HepG2 (cell line): ENCODE measurements around the gene ZNF48. TPM values are rescaled to one million over a fixed set of nuclear protein-coding genes. Genes with fewer than 3 reads are reported as not detected.

Source experiments
- ATF3 ChIP-seq: sonication (generic); formaldehyde crosslinking; IDR thresholded peaks from 2 replicates; pipeline ENCODE4 v1.4.0; 2020; ENCODE audit warnings: missing genetic modification reagents
- EEA1 ChIP-seq: sonication (generic); formaldehyde crosslinking; IDR thresholded peaks from 2 replicates; pipeline ENCODE4 v1.5.1; 2020; ENCODE audit warnings: mild to moderate bottlenecking, missing genetic modification reagents, borderline replicate concordance
- RXRA ChIP-seq: sonication (generic); formaldehyde crosslinking; IDR thresholded peaks from 2 replicates; pipeline ENCODE4 v1.5.1; 2020; ENCODE audit warnings: missing genetic modification reagents
- ZBTB38 ChIP-seq: sonication (generic); formaldehyde crosslinking; IDR thresholded peaks from 2 replicates; pipeline ENCODE4 v1.5.1; 2020; ENCODE audit warnings: mild to moderate bottlenecking, missing genetic modification reagents
- ZC3H13 ChIP-seq: sonication (generic); formaldehyde crosslinking; IDR thresholded peaks from 2 replicates; pipeline ENCODE4 v1.8.1; 2023; ENCODE audit warnings: mild to moderate bottlenecking, missing genetic modification reagents, moderate library complexity
- ZNF44 ChIP-seq: sonication (generic); formaldehyde crosslinking; IDR thresholded peaks from 2 replicates; pipeline ENCODE4 v1.5.1; 2020; ENCODE audit warnings: mild to moderate bottlenecking, missing genetic modification reagents
- ZNF75D ChIP-seq: sonication (generic); formaldehyde crosslinking; IDR thresholded peaks from 2 replicates; pipeline ENCODE4 v1.8.1; 2023; ENCODE audit warnings: missing genetic modification reagents, mild to moderate bottlenecking, borderline replicate concordance
- polyA plus RNA-seq, 8 experiments: library from polyadenylated mRNA; depleted of rRNA in 3 of 8; stranded (reverse) in 7 of 8; unstranded in 1 of 8; fragments of >200 nt; fragmentation: Illumina TruSeq in 4 of 8; extraction: Trizol in 4 of 8; gene quantifications; 2 replicates each; pipeline versions ENCODE4 v1.2.1 to v1.2.3, GENCODE V29; 2011 to 2016; ENCODE audit warnings: low read depth in 4 of 8, missing spikeins in 1 of 8, mixed read lengths in 1 of 8; ENCODE audit not compliant: insufficient read depth in 1 of 8
- total RNA-seq, 5 experiments: library from RNA; depleted of rRNA; stranded (reverse); fragments of >200 nt; fragmentation: Illumina TruSeq; extraction: Trizol; gene quantifications; 2 replicates each; pipeline ENCODE4 v1.2.3, GENCODE V29; 2016; ENCODE audit warnings: low read depth in 1 of 5
- TF ChIP-seq, protein P1 (sequence below): sonication (generic); formaldehyde crosslinking; IDR thresholded peaks from 2 replicates; pipeline ENCODE4 v1.4.0; 2020; ENCODE audit warnings: mild to moderate bottlenecking, missing genetic modification reagents
- TF ChIP-seq, protein P2 (sequence below): sonication (generic); formaldehyde crosslinking; IDR thresholded peaks from 2 replicates; pipeline ENCODE4 v1.5.0; 2020; ENCODE audit warnings: missing genetic modification reagents
- TF ChIP-seq, protein P3 (sequence below): sonication (generic); formaldehyde crosslinking; IDR thresholded peaks from 2 replicates; pipeline ENCODE4 v1.5.0; 2020; ENCODE audit warnings: mild to moderate bottlenecking, missing genetic modification reagents, borderline replicate concordance

Gene ZNF48
- total and polyA plus RNA-seq, 2 of the 13 experiments (the other 11 are each of a cell fraction or from before 2014, with no cell fraction given) = 9.9 to 12.3 TPM

- TF ChIP-seq, protein P1, sequence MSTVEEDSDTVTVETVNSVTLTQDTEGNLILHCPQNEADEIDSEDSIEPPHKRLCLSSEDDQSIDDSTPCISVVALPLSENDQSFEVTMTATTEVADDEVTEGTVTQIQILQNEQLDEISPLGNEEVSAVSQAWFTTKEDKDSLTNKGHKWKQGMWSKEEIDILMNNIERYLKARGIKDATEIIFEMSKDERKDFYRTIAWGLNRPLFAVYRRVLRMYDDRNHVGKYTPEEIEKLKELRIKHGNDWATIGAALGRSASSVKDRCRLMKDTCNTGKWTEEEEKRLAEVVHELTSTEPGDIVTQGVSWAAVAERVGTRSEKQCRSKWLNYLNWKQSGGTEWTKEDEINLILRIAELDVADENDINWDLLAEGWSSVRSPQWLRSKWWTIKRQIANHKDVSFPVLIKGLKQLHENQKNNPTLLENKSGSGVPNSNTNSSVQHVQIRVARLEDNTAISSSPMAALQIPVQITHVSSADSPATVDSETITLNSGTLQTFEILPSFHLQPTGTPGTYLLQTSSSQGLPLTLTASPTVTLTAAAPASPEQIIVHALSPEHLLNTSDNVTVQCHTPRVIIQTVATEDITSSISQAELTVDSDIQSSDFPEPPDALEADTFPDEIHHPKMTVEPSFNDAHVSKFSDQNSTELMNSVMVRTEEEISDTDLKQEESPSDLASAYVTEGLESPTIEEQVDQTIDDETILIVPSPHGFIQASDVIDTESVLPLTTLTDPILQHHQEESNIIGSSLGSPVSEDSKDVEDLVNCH (CRISPR knock-in tag) = no peak
- TF ChIP-seq RXRA (CRISPR knock-in tag) (0 out of 2 replicates have a peak, but pooled peaks have one; percentile 31), ZC3H13 (CRISPR knock-in tag) (peak; percentile 46; the same call in 1 of the 2 replicates), EEA1 (CRISPR knock-in tag) (no peak), ZBTB38 (CRISPR knock-in tag) (peak; percentile 63; the same call in 1 of the 2 replicates), ZNF75D (CRISPR knock-in tag) (no peak), ZNF44 (no peak), ATF3 (CRISPR knock-in tag) (no peak)
- TF ChIP-seq, protein P2, sequence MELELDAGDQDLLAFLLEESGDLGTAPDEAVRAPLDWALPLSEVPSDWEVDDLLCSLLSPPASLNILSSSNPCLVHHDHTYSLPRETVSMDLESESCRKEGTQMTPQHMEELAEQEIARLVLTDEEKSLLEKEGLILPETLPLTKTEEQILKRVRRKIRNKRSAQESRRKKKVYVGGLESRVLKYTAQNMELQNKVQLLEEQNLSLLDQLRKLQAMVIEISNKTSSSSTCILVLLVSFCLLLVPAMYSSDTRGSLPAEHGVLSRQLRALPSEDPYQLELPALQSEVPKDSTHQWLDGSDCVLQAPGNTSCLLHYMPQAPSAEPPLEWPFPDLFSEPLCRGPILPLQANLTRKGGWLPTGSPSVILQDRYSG (CRISPR knock-in tag) = no peak
- TF ChIP-seq, protein P3, sequence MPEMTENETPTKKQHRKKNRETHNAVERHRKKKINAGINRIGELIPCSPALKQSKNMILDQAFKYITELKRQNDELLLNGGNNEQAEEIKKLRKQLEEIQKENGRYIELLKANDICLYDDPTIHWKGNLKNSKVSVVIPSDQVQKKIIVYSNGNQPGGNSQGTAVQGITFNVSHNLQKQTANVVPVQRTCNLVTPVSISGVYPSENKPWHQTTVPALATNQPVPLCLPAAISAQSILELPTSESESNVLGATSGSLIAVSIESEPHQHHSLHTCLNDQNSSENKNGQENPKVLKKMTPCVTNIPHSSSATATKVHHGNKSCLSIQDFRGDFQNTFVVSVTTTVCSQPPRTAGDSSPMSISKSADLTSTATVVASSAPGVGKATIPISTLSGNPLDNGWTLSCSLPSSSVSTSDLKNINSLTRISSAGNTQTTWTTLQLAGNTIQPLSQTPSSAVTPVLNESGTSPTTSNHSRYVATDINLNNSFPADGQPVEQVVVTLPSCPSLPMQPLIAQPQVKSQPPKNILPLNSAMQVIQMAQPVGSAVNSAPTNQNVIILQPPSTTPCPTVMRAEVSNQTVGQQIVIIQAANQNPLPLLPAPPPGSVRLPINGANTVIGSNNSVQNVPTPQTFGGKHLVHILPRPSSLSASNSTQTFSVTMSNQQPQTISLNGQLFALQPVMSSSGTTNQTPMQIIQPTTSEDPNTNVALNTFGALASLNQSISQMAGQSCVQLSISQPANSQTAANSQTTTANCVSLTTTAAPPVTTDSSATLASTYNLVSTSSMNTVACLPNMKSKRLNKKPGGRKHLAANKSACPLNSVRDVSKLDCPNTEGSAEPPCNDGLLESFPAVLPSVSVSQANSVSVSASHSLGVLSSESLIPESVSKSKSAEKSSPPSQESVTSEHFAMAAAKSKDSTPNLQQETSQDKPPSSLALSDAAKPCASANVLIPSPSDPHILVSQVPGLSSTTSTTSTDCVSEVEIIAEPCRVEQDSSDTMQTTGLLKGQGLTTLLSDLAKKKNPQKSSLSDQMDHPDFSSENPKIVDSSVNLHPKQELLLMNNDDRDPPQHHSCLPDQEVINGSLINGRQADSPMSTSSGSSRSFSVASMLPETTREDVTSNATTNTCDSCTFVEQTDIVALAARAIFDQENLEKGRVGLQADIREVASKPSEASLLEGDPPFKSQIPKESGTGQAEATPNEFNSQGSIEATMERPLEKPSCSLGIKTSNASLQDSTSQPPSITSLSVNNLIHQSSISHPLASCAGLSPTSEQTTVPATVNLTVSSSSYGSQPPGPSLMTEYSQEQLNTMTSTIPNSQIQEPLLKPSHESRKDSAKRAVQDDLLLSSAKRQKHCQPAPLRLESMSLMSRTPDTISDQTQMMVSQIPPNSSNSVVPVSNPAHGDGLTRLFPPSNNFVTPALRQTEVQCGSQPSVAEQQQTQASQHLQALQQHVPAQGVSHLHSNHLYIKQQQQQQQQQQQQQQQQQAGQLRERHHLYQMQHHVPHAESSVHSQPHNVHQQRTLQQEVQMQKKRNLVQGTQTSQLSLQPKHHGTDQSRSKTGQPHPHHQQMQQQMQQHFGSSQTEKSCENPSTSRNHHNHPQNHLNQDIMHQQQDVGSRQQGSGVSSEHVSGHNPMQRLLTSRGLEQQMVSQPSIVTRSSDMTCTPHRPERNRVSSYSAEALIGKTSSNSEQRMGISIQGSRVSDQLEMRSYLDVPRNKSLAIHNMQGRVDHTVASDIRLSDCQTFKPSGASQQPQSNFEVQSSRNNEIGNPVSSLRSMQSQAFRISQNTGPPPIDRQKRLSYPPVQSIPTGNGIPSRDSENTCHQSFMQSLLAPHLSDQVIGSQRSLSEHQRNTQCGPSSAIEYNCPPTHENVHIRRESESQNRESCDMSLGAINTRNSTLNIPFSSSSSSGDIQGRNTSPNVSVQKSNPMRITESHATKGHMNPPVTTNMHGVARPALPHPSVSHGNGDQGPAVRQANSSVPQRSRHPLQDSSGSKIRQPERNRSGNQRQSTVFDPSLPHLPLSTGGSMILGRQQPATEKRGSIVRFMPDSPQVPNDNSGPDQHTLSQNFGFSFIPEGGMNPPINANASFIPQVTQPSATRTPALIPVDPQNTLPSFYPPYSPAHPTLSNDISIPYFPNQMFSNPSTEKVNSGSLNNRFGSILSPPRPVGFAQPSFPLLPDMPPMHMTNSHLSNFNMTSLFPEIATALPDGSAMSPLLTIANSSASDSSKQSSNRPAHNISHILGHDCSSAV (CRISPR knock-in tag) = no peak
Measured at GRCh38 chr16:30367349-30368009, 27.7 kb upstream of the ZNF48 start (continued).
